DOHH2 (cell line): ENCODE measurements around the gene BRIP1.

Experiments
- H3F3A ChIP-seq: fragments of 200-600 bp; sonication (generic), shearing (Covaris generic); 2 replicates; pipeline ENCODE4 v1.6.0; 2016; ENCODE audit warnings: antibody characterized with exemption, mild to moderate bottlenecking; ENCODE audit not compliant: control insufficient read depth, insufficient read depth
- H3K27ac ChIP-seq: fragments of 200-600 bp; sonication (generic); 2 replicates; pipeline ENCODE4 v1.5.1; 2014; ENCODE audit warnings: low read depth, mild to moderate bottlenecking, low read length, moderate library complexity
- H3K27me3 ChIP-seq: fragments of 200-600 bp; sonication (generic); 2 replicates; pipeline ENCODE4 v1.6.1; 2014; ENCODE audit warnings: mild to moderate bottlenecking, low read length, mixed read lengths; ENCODE audit not compliant: control insufficient read depth
- H3K36me3 ChIP-seq: fragments of 200-600 bp; sonication (generic); 2 replicates; pipeline ENCODE4 v1.6.1; 2014; ENCODE audit warnings: mild to moderate bottlenecking, low read length, moderate library complexity, mixed read lengths; ENCODE audit not compliant: control insufficient read depth
- H3K4me1 ChIP-seq: fragments of 200-600 bp; sonication (generic); 2 replicates; pipeline ENCODE4 v1.6.1; 2014; ENCODE audit warnings: mild to moderate bottlenecking, low read length, mixed read lengths; ENCODE audit not compliant: control insufficient read depth
- H3K4me2 ChIP-seq: fragments of 200-600 bp; sonication (generic); 2 replicates; pipeline ENCODE4 v1.6.0; 2014; ENCODE audit warnings: mild to moderate bottlenecking, low read length, moderate library complexity
- H3K4me3 ChIP-seq: fragments of 200-600 bp; sonication (generic); 2 replicates; pipeline ENCODE4 v1.5.1; 2014; ENCODE audit warnings: mild to moderate bottlenecking, low read length, mixed read lengths
- H3K79me2 ChIP-seq: fragments of 200-600 bp; sonication (generic); 2 replicates; pipeline ENCODE4 v1.6.1; 2014; ENCODE audit warnings: mild to moderate bottlenecking, low read length, mixed read lengths; ENCODE audit not compliant: control insufficient read depth
- H3K9me2 ChIP-seq: fragments of 200-600 bp; sonication (generic); replicated peaks from 2 replicates; pipeline ENCODE4 v1.6.1; 2014; ENCODE audit warnings: mild to moderate bottlenecking, low read length, mixed read lengths; ENCODE audit not compliant: control insufficient read depth
- H3K9me3 ChIP-seq: fragments of 200-600 bp; sonication (generic); 2 replicates; pipeline ENCODE4 v1.6.1; 2014; ENCODE audit warnings: antibody characterized with exemption, low read length, mixed read lengths; ENCODE audit not compliant: control insufficient read depth, insufficient read depth
- H4K20me1 ChIP-seq: fragments of 200-600 bp; sonication (generic); 2 replicates; pipeline ENCODE4 v1.6.0; 2014; ENCODE audit warnings: low read depth, mild to moderate bottlenecking, antibody characterized with exemption, low read length, moderate library complexity; ENCODE audit not compliant: control insufficient read depth, insufficient read depth
- EZH2phosphoT487 ChIP-seq: fragments of 200-600 bp; sonication (generic); IDR thresholded peaks from 2 replicates; pipeline ENCODE4 v1.6.1; 2017; ENCODE audit warnings: borderline replicate concordance, mild to moderate bottlenecking, antibody characterized with exemption, low read length, moderate library complexity, mixed read lengths
- TF ChIP-seq, protein P1 (sequence below): fragments of 200-600 bp; sonication (generic); IDR thresholded peaks from one replicate; pipeline ENCODE4 v1.5.1; 2014; ENCODE audit warnings: antibody characterized with exemption, mild to moderate bottlenecking, low read depth, low read length; ENCODE audit not compliant: poor library complexity, severe bottlenecking

BRIP1 gene

DNA sequence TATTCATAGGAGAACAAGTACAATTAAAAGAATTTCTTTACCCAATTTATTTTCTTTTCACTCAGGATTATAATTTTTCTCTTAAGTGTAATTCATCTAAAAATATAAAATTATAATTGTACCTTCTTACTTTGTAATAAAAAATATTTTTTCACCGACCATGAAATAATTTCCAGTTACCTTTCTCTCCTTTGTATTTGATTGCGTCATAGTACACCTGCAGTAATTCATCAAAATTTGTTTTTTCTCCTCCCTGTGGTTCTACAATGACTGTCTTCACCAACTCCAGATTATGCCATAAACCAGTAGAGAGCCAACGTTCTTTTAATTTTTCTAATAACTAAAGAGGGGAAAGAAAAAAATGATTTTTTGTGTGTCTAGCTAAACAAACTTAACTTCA, 119.1 kb downstream of the BRIP1 start:
- no peaks in the 10 kb centered on the region for H3K9me2 ChIP-seq
- no peaks in the 10 kb centered on the region for H3K4me1 ChIP-seq
- no peak for TF ChIP-seq EZH2phosphoT487
- TF ChIP-seq, protein P1, sequence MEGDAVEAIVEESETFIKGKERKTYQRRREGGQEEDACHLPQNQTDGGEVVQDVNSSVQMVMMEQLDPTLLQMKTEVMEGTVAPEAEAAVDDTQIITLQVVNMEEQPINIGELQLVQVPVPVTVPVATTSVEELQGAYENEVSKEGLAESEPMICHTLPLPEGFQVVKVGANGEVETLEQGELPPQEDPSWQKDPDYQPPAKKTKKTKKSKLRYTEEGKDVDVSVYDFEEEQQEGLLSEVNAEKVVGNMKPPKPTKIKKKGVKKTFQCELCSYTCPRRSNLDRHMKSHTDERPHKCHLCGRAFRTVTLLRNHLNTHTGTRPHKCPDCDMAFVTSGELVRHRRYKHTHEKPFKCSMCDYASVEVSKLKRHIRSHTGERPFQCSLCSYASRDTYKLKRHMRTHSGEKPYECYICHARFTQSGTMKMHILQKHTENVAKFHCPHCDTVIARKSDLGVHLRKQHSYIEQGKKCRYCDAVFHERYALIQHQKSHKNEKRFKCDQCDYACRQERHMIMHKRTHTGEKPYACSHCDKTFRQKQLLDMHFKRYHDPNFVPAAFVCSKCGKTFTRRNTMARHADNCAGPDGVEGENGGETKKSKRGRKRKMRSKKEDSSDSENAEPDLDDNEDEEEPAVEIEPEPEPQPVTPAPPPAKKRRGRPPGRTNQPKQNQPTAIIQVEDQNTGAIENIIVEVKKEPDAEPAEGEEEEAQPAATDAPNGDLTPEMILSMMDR: no peak
- no peaks in the 10 kb centered on the region for H3K79me2 ChIP-seq
- H3K4me2 ChIP-seq: no peak overlapping the region
- peaks cover 87% of the 10 kb centered on the region for H3K36me3 ChIP-seq
- H4K20me1 ChIP-seq: no peaks in the 10 kb centered on the region
- no peak overlapping the region for H3K27ac ChIP-seq
- H3F3A ChIP-seq: no peaks in the 10 kb centered on the region
- H3K27me3 ChIP-seq: no peaks in the 10 kb centered on the region
- no peak overlapping the region for H3K4me3 ChIP-seq
- peaks cover 26% of the 10 kb centered on the region; the same call in 1 of the 2 replicates for H3K9me3 ChIP-seq

DNA sequence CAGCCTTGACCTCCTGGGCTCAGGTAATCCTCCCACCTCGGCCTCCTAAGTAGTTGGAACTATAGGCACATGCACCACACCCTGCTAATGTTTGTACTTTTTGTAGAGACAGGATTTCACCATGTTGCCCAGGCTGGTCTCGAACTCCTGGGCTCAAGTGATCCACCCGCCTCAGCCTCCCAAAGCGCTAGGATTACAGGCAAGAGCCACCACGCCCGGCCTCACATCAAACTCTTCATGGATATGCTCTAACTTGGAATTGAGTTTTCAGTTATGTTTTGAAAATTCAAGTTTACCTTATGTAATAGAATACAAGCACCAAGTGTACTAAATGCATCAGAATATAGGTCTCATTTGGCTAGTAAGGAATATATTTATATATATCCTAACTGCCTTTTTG, 119.6 kb downstream of the BRIP1 start:
- no peaks in the 10 kb centered on the region for H3K9me2 ChIP-seq
- no peak overlapping the region for H3K27ac ChIP-seq
- no peak overlapping the region for H3K4me2 ChIP-seq
- no peaks in the 10 kb centered on the region for H3F3A ChIP-seq
- H4K20me1 ChIP-seq: no peaks in the 10 kb centered on the region
- H3K36me3 ChIP-seq: peaks cover 92% of the 10 kb centered on the region
- no peaks in the 10 kb centered on the region for H3K79me2 ChIP-seq
- no peak overlapping the region for H3K4me3 ChIP-seq
- no peaks in the 10 kb centered on the region for H3K27me3 ChIP-seq
- H3K9me3 ChIP-seq: peaks cover 31% of the 10 kb centered on the region; the same call in 1 of the 2 replicates
- no peaks in the 10 kb centered on the region for H3K4me1 ChIP-seq
- TF ChIP-seq EZH2phosphoT487: no peak
- TF ChIP-seq, protein P1: no peak

DNA sequence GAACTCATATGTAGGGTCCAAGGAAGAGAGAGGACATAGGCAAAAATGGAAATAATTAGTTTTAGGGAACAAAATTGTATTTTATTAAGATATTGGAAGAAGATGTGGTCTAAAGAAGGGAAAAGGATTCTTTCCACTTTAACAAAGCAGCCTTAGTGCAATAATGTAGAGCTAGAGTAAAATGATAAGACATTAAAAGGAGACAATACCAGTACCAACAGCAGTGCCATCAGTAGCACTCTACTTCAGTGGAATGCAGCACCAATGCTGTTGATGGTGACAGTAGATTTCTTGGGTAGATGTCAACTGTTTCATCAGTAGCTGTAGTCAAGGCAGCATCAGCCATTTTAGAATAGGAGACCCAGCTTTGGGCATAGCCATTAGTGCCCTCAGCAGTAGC, 124.3 kb downstream of the BRIP1 start:
- H3K79me2 ChIP-seq: no peaks in the 10 kb centered on the region
- H3K27ac ChIP-seq: no peak overlapping the region
- H3K36me3 ChIP-seq: peaks cover 83% of the 10 kb centered on the region
- no peak for TF ChIP-seq EZH2phosphoT487
- TF ChIP-seq, protein P1: no peak
- no peak overlapping the region for H3K4me3 ChIP-seq
- no peaks in the 10 kb centered on the region for H3F3A ChIP-seq
- no peaks in the 10 kb centered on the region for H4K20me1 ChIP-seq
- H3K9me3 ChIP-seq: peaks cover 20% of the 10 kb centered on the region
- no peaks in the 10 kb centered on the region for H3K4me1 ChIP-seq
- no peaks in the 10 kb centered on the region for H3K9me2 ChIP-seq
- no peak overlapping the region for H3K4me2 ChIP-seq
- no peaks in the 10 kb centered on the region for H3K27me3 ChIP-seq

DNA sequence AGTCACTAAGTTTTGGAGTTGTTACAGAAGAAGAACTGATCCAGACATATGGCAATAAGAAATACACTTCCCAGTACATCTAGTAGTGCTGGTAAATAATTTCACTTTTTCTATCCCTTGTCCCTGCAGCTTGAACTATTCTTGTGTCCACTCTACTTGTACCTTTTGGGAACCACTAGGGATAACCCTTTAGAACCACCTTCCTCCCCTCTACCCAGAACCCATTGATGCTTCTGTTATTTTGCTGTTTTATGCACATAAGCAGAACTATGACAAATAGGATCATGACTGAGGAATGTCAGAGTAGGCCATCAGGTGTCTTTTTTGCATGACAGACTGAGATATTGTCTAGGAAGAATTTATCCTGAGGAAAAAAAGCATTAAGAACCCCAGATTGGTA, 125.1 kb downstream of the BRIP1 start:
- Histone ChIP-seq H3F3A (no peaks in the 10 kb centered on the region), H3K4me3 (no peak overlapping the region), H3K79me2 (no peaks in the 10 kb centered on the region), H4K20me1 (no peaks in the 10 kb centered on the region), H3K4me2 (no peak overlapping the region), H3K4me1 (no peaks in the 10 kb centered on the region), H3K9me2 (no peaks in the 10 kb centered on the region), H3K27me3 (no peaks in the 10 kb centered on the region), H3K27ac (no peak overlapping the region), H3K36me3 (peaks cover 78% of the 10 kb centered on the region), H3K9me3 (peaks cover 20% of the 10 kb centered on the region)
- TF ChIP-seq, protein P1: no peak
- no peak for TF ChIP-seq EZH2phosphoT487
